Measurements from ENCODE around the gene AGBL5.

- TF ChIP-seq EZH2 (IDR thresholded peaks at IDR 0.05; ENCODE audit: borderline replicate concordance, low read length) (no peak), CTCF (IDR thresholded peaks at IDR 0.05; ENCODE audit: low read length) (no peak)
Measured at GRCh38 chr2:27074738-27075565, 23.5 kb downstream of the AGBL5 start.
